ENCODE data around the gene THSD4.

The THSD4 gene

GRCh38 chr15:71098920-71099319 lies 16.4 kb upstream of the THSD4 start:
- DNase-seq (ENCODE audit: low read depth) = no peak

- DNase-seq (ENCODE audit: low read depth) = no peak
Measured at GRCh38 chr15:71103102-71103676, 12.1 kb upstream of the THSD4 start.

GRCh38 chr15:71104636-71105035 lies 10.6 kb upstream of the THSD4 start:
- DNase-seq (ENCODE audit: low read depth) = no peak

- no peak for DNase-seq (ENCODE audit: low read depth)
Measured at GRCh38 chr15:71105444-71105843, 9.8 kb upstream of the THSD4 start.

GRCh38 chr15:71106802-71107500 lies 8.3 kb upstream of the THSD4 start:
- no peak for DNase-seq (ENCODE audit: low read depth)

GRCh38 chr15:71107501-71107815 lies 7.8 kb upstream of the THSD4 start:
- no peak for DNase-seq (ENCODE audit: low read depth)

GRCh38 chr15:71109130-71109529 lies 6.1 kb upstream of the THSD4 start:
- DNase-seq (ENCODE audit: low read depth) = no peak

- DNase-seq (ENCODE audit: low read depth) = no peak
Measured at GRCh38 chr15:71109905-71110304, 5.4 kb upstream of the THSD4 start.

GRCh38 chr15:71110405-71111180 lies 4.7 kb upstream of the THSD4 start:
- DNase-seq (ENCODE audit: low read depth) = no peak

GRCh38 chr15:71111181-71111565 lies 4.1 kb upstream of the THSD4 start:
- no peak for DNase-seq (ENCODE audit: low read depth)

GRCh38 chr15:71111950-71112349 lies 3.3 kb upstream of the THSD4 start:
- DNase-seq (ENCODE audit: low read depth) = no peak

GRCh38 chr15:71112429-71112828 lies 2.8 kb upstream of the THSD4 start:
- DNase-seq (ENCODE audit: low read depth) = no peak

- no peak for DNase-seq (ENCODE audit: low read depth)
Measured at GRCh38 chr15:71114066-71114680, 1.1 kb upstream of the THSD4 start.

GRCh38 chr15:71115567-71116351 lies 488 bp downstream of the THSD4 start:
- no peak for DNase-seq (ENCODE audit: low read depth)

- DNase-seq (ENCODE audit: low read depth) = no peak
Measured at GRCh38 chr15:71116366-71116765, 1.1 kb downstream of the THSD4 start.

GRCh38 chr15:71116942-71117341 lies 1.7 kb downstream of the THSD4 start:
- DNase-seq (ENCODE audit: low read depth) = no peak

GRCh38 chr15:71117714-71118305 lies 2.5 kb downstream of the THSD4 start:
- no peak for DNase-seq (ENCODE audit: low read depth)

- no peak for DNase-seq (ENCODE audit: low read depth)
Measured at GRCh38 chr15:71118345-71118744, 3.1 kb downstream of the THSD4 start.

GRCh38 chr15:71118881-71119632 lies 3.8 kb downstream of the THSD4 start:
- no peak for DNase-seq (ENCODE audit: low read depth)

GRCh38 chr15:71120428-71120944 lies 5.2 kb downstream of the THSD4 start:
- DNase-seq (ENCODE audit: low read depth) = no peak

GRCh38 chr15:71121442-71121841 lies 6.2 kb downstream of the THSD4 start:
- DNase-seq (ENCODE audit: low read depth) = no peak
